NCI-H2081 (cell line): ENCODE data around the gene CDC40.
"Not testable (repeated sequence)": the region's sequence is repeated elsewhere in the genome, so short reads cannot be mapped to it uniquely, and the experiment has no call there.

Experiments
- DNase-seq, 2 experiments: peaks; one replicate each; lab custom pipeline; 2025; lab: John Stamatoyannopoulos, UW

Gene CDC40

DNA sequence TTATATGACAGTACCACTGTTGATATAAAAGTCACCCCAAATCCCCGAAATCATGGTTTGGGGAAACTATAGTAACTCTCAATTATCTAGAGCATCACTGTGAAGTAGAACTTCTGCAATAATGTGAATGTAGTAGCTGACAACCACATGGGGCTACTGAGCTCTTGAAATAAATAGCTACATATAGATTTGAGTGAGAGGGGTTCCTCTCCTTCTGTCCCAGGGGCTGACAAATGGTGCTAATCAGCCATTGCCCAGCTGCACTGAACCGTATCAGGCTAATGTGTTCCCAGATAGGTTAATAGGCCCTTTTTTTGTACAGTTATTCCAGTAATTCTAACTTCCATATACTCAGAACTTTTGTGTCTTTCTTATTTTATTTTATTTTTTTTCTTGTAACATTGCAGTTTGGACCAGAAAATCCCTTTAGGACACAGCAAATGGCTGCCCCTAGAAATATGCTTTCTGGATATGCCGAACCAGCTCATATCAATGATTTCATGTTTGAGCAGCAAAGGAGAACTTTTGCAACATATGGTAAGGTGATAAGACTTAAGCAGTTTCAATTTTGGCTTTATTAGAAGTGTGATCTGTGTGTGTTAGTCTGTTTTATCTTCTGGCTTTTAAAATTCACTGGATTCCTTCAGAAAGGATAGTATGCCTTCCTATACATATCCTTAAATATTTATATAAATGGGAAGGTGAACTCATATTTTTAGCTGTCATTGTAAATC, 21.1 kb downstream of the CDC40 start:
- no peak for DNase-seq

GRCh38 chr6:110207652-110208051, 27.4 kb downstream of the CDC40 start:
- no peak for DNase-seq

GRCh38 chr6:110211753-110212152, 31.5 kb downstream of the CDC40 start:
- no peak for DNase-seq

DNA sequence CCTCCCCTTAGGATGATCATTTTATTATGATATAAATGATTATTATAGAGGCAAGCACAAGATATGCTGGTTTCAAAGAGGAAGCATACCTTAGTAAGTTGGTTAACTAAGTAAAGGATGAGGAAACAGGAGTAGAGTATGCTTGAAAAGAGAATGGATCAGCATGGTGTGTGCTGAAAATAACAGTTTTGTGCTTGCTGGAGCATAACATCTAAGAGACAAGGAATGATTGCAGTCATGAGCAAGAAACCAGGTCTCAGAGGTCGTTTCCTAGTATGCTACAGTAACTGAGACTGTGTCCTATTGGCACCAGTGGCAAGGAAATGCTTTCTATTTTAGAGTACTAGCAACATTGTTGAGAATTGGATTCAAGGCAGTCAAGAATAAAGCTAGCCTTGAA, 34.1 kb downstream of the CDC40 start:
- no peak for DNase-seq

DNA sequence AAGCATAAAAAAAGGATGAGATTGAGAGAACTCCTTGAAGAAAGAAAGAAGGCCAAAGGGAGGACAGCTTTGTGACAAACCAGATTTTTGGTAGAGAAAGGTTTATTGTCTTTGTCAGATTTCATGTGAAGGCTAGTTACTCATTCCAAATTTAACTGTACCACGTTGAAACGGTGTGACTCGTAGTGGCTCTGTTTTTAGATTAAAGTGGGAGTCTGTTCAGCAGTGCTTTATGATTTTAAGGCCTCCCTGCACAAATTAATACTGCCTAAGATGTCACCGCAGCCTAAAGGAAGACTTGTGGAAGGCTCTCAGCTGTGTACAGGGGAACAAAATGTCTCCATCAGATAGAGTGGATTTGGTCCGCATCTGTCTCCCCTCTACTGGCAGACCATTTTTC, 35.9 kb downstream of the CDC40 start:
- DNase-seq: no peak

DNA sequence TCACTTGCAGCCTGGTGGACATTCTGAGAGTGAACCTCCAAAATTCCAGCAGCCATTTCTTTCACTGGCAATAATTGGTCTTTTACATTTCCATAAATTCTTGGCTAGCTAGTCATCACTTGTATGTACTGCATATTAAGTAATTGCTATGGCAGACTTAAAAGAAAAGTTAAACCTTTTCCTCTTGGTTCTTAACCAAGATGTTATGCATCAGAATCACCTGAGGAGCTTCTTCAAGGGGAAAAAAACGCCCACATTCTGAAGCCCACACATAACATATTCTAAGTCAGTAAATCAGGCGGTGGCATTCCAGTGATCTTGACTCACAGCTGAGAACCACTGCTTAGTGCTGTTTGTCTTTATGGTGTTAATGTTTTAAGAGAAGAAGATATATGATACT, 37.0 kb downstream of the CDC40 start:
- no peak for DNase-seq

- DNase-seq: no peak
Observed at GRCh38 chr6:110221738-110222137, 41.5 kb downstream of the CDC40 start.

GRCh38 chr6:110226261-110226660, 46.0 kb downstream of the CDC40 start:
- DNase-seq: no peak

- DNase-seq: no peak
Observed at GRCh38 chr6:110232450-110232849, 52.2 kb downstream of the CDC40 start.

DNA sequence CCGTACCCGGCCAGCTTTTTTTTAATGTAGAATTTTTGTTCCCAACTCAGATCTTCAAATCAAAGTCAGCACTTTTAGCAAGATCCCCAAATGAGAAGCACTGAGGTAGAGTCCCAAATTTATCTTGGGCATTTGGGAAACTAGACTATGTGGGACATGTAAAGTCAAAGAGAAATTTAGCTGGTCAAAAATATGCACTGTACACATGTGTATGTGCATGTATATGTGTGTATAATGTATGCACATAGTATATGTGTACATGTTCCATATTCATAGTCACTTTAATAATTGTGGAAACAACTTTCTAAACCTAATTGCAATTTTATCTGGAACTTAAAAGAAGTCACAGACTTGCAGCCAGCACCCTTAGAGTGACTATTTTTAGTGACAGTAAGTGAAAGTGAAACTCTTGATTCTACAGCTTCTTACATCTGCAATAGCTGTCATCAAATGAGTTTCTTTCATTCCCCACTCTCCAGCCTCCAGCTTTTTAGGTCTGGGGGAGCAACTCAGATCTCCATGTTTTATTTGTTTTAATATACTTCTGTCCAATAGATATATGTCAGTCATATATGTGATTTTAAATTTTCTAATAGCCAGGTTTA, 53.6 kb downstream of the CDC40 start:
- no peak for DNase-seq

DNA sequence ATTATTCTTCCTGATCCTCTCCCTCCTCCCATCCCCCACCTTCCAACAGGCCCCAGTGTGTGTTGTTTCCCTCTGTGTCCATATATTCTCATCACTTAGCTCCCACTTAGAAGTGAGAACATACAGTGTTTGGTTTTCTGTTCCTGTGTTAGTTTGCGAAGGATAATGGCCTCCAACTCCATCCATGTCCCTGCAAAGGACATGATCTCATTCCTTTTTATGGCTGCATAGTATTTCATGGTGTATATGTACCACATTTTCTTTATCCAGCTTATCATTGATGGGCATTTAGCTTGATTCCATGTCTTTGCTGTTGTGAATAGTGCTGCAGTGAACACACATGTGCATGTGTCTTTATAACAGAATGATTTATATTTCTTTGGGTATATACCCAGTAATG, 55.8 kb downstream of the CDC40 start:
- not testable (repeated sequence) for DNase-seq

DNA sequence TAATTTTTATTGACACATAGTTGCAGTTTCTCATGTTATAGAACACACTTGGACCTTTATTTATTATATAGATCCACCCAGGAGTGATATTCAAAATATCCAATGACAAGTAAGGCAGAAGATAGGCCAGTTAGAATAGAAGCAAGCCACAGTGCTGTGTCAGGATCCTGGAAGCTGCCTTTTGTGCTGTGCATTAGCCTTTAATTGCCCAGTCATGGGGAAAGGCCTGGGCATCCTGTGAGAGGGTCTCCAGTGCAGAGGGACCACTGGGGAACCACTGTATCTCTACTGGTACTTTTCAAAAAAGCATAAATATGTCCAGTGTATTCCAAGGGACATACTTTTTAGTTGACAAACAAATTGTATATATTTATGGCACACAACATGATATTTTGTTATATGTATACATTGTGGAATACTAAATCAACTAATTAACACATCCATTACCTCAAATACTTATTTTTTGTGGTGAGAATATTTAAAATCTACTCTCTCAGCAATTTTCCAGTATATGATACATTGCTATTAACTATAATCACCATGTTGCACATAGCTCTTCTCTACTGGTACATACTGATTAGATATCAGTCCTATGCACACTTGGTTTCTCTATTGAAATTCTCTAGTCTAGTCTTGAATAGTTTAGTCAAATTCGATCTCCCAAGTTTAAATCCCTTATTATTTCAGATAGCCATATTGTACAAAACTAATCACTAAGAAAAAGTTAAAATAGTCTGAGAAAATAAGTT, 59.5 kb downstream of the CDC40 start:
- DNase-seq: no peak

DNA sequence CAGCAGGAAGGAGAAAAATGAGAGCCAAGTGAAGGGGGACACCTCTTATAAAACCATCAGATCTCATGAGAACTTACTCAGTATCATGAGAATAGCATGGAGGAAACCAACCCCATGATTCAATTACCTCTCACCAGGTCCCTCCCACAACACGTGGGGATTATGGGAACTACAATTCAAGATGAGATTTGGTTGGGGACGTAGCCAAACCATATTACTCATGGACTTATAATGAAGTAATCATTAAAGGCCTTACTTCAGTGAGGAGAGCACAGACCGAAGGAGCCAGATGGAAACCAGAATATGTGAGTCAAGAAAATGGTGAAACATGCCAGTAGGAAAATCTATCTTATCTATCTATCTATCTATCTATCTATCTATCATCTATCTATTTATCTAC, 64.4 kb downstream of the CDC40 start:
- DNase-seq: not testable (repeated sequence)

DNA sequence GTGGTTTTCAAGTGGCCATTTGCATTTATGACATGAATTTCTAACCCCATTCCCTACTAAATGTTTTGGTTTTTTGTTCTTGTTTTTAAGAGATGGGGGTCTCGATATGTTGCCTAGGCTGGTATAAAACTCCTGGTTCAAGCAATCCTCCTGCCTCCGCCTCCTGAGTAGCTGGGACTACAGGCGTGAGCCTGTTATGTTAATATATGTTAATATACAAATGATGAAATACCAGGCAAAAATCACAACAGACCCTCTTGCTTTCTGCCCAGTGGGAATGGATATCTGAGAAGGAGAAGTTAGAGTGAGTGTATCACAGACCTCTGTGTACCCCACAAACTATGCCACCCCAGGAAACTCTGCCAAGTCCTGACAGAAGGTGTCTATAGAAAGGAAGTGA, 66.2 kb downstream of the CDC40 start:
- DNase-seq: no peak

DNA sequence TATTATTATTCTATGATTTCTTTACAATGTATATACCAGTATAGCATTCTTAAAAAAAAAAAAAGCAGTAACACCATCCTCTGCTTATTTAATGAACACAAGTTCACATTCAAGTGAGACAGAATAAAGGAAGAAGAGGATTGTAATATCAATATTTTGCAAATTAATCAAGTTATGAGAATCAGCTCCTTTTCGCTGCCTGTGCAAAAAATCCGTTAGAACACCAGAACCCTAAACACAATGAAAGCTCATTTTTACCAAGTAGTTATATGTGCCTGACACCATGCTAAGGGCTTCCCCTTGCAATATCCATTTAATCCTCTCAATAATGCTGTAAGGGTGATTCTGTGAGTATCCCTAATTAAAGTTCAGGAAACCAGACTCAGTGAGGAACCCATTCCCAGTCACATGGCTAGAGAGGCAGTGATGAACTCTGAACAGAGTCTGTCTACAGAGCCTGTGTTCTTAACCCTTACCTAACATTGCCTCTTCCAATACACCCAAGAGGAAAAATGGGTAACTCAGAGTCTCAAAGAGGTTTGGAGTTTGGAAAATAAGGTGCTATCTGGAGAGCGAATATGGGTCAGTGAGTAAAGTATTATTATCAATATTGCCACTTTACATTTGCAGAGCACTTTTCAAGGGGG, 66.8 kb downstream of the CDC40 start:
- DNase-seq: no peak

- no peak for DNase-seq
Observed at GRCh38 chr6:110250058-110250457, 69.8 kb downstream of the CDC40 start.

- no peak for DNase-seq
Observed at GRCh38 chr6:110250838-110251237, 70.6 kb downstream of the CDC40 start.

DNA sequence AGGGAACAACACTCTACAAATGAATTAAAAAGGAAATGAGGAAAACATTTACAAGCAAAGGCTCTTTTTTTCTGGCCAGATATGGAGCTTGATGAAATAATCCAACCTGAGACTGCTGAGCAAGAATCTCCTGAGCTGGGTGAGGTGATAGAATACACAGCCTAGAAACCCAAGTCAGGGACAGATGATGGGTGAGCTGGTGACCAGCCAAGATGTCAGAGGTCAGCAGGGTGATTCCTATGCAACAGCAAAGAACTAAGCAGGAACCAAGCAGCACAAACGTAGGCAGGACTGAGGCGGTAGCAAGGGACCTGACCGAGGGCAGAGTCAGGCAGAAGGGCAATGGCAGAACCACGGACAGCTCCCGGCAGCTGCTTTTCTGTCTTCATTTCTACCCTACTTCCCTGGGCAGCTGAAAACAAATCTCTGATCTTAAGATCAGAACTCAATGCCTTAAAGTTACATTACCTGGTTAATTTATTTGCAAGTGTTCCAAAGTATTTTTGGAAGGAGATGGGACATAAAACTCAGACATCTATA, 75.1 kb downstream of the CDC40 start:
- no peak for DNase-seq

DNA sequence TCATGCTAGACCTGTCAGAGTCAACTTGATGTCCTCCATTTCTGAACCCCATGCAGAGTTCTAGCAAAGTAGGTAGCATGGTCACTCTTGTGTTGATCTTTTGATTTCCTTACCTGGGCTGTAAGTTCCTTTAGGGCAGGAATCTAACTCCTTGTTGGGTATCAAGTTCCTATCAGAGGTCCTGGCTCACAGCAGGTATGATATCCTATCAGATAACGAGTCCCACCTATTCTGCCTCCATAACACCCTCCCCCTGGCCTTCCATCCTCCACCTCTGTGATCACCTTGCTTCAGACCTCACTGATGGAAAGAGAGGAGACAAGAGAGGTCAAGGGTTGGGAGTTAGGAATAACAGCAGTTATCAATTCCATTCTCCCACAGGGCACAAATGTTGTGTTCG, 76.1 kb downstream of the CDC40 start:
- no peak for DNase-seq

GRCh38 chr6:110265273-110265672, 85.0 kb downstream of the CDC40 start:
- DNase-seq: no peak

GRCh38 chr6:110266996-110267395, 86.8 kb downstream of the CDC40 start:
- no peak for DNase-seq

- no peak for DNase-seq
Observed at GRCh38 chr6:110269623-110270022, 89.4 kb downstream of the CDC40 start.
